Measurements from ENCODE around the gene SOS1. TPM values are rescaled to one million over a fixed set of nuclear protein-coding genes. Genes with fewer than 3 reads are reported as not detected.

SOS1 gene
- total RNA-seq, 1 donor from 2014 or later, result 20.6 TPM

- no peaks in the 10 kb centered on the region for H3K9me3 ChIP-seq (replicated peaks)
- no peak for TF ChIP-seq CTCF (IDR thresholded peaks at IDR 0.05; ENCODE audit: borderline replicate concordance)
- no peak overlapping the region for H3K4me3 ChIP-seq
- H3K4me1 ChIP-seq, result peaks cover 59% of the 10 kb centered on the region
- DNase-seq, result no peak
- no peaks in the 10 kb centered on the region for H3K36me3 ChIP-seq
- no peaks in the 10 kb centered on the region for H3K27me3 ChIP-seq (ENCODE audit: low read depth)
- no peak overlapping the region for H3K27ac ChIP-seq (replicated peaks)
- intact Hi-C loops (cut with micrococcal nuclease), result no loop called here
These were observed 21.5 kb downstream of the SOS1 start for GRCh38 chr2:39099310-39099869.

GRCh38 chr2:39095624-39096023 is 25.2 kb downstream of the SOS1 start:
- no peaks in the 10 kb centered on the region for H3K9me3 ChIP-seq (replicated peaks)
- H3K36me3 ChIP-seq, result no peaks in the 10 kb centered on the region
- DNase-seq, result no peak
- no peak overlapping the region for H3K4me3 ChIP-seq
- no peak overlapping the region for H3K27ac ChIP-seq (replicated peaks)
- H3K4me1 ChIP-seq, result peaks cover 69% of the 10 kb centered on the region
- H3K27me3 ChIP-seq (ENCODE audit: low read depth), result no peaks in the 10 kb centered on the region
- TF ChIP-seq CTCF (IDR thresholded peaks at IDR 0.05; ENCODE audit: borderline replicate concordance), result no peak
- intact Hi-C loops (cut with micrococcal nuclease), result no loop called here

- no peak overlapping the region for H3K4me3 ChIP-seq
- peaks cover 61% of the 10 kb centered on the region for H3K4me1 ChIP-seq
- DNase-seq, result no peak
- no peaks in the 10 kb centered on the region for H3K27me3 ChIP-seq (ENCODE audit: low read depth)
- intact Hi-C loops (cut with micrococcal nuclease), result no loop called here
- no peaks in the 10 kb centered on the region for H3K36me3 ChIP-seq
- no peak for TF ChIP-seq CTCF (IDR thresholded peaks at IDR 0.05; ENCODE audit: borderline replicate concordance)
- H3K9me3 ChIP-seq (replicated peaks), result no peaks in the 10 kb centered on the region
- H3K27ac ChIP-seq (replicated peaks), result no peak overlapping the region
These were observed 26.0 kb downstream of the SOS1 start for GRCh38 chr2:39094717-39095363.

- H3K4me3 ChIP-seq, result no peak overlapping the region
- no peaks in the 10 kb centered on the region for H3K9me3 ChIP-seq (replicated peaks)
- no peak for TF ChIP-seq CTCF (IDR thresholded peaks at IDR 0.05; ENCODE audit: borderline replicate concordance)
- H3K27ac ChIP-seq (replicated peaks), result no peak overlapping the region
- H3K4me1 ChIP-seq, result peaks cover 52% of the 10 kb centered on the region
- H3K27me3 ChIP-seq (ENCODE audit: low read depth), result no peaks in the 10 kb centered on the region
- intact Hi-C loops (cut with micrococcal nuclease), result no loop called here
- no peaks in the 10 kb centered on the region for H3K36me3 ChIP-seq
- DNase-seq, result no peak
These were observed 27.5 kb downstream of the SOS1 start for GRCh38 chr2:39093218-39093898.

GRCh38 chr2:39091543-39091942 is 29.3 kb downstream of the SOS1 start:
- no peaks in the 10 kb centered on the region for H3K36me3 ChIP-seq
- intact Hi-C loops (cut with micrococcal nuclease), result no loop called here
- peaks cover 46% of the 10 kb centered on the region for H3K4me1 ChIP-seq

More at GRCh38 chr2:39091543-39091942, 29.3 kb downstream of the SOS1 start:
- no peaks in the 10 kb centered on the region for H3K27me3 ChIP-seq (ENCODE audit: low read depth)
- TF ChIP-seq CTCF (IDR thresholded peaks at IDR 0.05; ENCODE audit: borderline replicate concordance), result no peak
- no peak overlapping the region for H3K27ac ChIP-seq (replicated peaks)
- no peak for DNase-seq
- H3K9me3 ChIP-seq (replicated peaks), result no peaks in the 10 kb centered on the region
- H3K4me3 ChIP-seq, result no peak overlapping the region
